ENCODE measurements around the gene NRXN3.

Gene NRXN3

DNA sequence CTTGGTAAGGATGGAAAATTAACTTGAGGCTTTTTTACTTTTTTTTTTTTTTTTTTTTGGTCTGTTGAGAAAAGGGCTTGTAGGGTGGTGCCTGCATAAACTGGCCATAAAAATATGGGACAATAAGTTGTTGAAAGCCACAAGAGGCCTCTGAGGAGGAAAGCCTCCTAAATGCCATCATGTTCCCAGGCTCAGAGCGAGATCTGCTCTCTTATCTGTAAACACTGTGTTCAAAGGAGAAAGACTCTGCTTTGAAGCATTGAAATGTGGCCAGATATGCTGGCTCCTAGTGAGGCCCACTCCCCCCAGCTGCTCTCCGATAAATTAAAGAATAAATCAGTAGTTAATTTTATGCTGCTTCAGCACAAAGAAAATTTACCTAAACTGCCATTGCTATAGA lies 1536.2 kb downstream of the NRXN3 start:
- no peak for DNase-seq

DNA sequence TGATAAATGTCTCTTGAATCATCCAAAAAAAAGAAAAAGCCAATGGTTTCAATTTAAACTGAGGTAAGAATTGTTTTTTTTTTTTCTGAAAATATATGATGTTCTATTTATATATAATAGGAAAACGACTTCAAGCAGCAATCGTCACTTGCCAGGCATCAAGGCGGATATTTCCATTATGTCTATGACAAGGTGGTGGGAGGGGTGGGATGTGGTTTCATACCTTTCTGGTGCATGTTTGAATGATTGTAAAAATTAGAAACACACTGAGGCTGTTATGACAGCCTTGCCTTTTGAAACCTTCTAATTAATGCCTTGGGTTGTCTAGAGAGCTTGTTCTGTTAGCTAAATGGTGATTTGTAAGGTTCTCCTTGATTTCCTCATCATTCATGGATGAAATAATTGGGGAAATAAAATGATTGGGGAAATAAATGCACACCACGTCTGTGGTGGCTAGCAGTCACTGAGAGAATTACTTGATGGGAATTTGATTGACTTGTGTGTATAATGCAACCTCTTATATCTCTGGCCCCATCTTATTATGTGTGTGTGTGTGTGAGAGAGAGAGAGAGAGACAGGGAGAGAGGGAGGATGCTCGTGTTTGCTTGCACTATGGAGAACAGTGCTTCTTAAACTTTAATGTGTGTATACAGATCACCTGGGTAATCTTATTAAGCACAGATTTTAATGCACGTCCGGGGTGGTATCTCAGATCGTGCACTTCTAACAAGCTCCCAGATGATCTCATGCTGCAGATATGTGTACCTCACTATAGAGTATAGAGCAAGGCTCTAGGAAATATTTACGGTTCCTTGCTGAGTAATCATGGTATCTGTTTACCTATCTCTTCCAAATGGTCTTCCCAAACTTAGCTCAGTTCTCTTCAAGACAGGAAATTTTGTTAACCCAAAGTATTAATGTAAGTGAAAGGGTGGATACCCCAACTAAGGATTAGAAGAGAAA lies 1538.5 kb downstream of the NRXN3 start:
- peak in 1 of 51 donors; percentile 26 for DNase-seq

DNA sequence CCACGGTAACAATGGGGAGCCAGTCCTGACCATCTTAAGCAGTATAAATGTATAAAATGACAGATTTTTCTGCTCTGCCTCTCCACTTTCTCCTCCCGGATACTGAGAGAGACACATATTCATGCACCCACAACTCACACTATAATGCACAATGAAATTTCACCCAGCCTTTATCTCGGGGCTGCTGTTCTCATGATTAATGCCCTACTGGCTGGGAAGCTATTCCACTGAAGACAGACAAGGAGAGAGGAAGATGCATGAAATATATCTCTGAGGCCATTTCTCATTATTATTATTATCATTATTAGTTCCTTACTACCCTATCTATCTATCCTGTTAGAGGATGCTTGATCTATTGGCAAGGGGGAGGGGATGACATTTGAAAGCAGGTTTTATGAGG lies 1539.4 kb downstream of the NRXN3 start:
- no peak for DNase-seq

DNA sequence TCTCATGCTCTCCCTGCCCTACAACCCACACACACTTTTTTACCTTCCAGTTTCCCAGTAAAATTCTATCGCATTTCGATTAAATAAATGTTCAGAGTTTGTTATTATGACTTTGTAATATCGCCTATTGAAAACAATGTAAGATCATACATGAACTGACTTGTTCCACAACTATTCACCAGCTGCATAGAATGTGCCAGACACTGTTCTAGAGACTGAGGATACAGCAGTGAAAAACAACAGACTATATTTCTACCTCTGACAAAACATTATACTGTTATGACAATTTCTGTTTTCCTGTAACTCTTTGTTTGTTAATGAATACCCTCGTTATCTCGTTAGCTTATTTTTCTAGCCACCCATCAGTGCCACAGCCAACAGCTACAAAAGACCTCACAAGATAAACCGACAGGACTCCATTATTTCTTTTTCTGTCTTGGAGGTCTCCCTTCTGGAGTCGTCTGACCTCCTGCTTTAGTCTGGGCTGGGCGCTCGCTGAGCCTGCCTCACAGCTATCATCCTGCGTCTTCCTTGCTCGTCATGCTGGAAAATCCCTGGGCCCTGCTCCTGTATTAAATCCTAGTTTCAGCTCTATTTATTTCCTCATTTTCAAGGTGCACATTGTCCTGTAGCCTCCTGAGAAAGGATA lies 1542.3 kb downstream of the NRXN3 start:
- DNase-seq = no peak

DNA sequence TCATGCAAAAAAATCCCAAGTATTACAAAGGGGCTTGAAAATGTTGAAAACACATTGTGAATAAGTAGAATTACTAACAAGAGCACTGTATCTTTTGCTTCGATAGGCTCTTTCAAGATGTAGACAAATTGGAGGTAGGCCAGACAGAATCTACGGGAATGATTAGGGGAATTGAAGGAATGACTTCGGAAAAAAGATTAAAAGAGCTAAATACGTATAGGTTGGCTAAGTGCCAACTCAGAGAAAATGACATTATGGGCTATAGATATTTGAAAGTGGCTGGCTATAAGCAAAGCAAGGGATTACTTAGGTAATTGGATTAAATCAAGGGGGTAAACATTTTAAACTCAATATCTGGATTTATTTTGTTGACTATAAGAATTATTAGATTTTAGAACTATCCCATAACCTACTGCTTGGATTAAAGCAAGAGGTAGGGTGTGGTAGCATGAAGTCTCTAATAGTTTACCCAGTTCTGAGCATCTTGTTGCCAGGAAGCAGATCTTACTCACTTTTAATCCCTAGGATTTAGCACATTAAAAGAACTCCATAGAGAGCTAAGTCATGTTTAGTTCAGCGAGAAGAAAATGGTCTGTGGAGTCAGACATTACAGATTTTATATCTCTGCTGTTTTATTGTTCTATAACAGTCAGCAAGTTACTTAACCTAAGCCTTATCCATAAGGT lies 1551.4 kb downstream of the NRXN3 start:
- DNase-seq = no peak

DNA sequence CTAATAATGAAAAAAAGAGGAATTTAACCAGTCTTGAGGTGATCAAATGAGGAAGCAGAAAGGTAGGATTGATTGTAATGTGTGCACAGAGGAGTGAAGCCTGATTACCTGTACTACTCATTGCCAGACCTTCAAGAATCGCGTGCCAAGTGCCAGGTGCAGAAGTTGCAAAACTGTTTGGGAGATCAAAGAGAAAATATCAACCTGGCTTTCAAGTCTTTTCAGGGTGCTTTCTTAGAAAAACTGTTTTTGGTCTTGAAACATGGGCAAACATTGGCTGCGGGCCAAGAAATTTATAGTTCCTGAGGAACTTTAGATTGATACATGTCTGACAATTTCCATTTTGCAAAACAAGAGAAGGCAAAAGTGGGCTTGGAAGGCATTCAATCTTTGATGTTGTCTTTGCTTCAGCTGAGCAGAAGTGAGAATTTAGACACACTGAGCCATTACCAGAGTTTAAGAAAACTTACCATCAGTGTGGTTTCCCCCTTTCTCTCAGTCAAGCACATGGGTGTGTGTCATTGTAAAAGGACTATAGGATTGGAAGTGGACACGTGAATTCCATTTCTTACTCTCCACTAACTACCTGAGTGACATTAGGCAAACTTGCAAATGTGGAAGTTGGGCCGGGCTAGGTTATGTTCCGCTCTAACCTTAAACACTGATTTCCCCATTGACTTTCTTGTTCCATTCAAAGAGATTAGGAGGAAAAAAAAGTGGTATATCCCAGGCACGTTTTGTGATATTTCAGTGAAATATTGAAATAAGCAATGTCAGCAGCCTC lies 1555.0 kb downstream of the NRXN3 start:
- DNase-seq = no peak

DNA sequence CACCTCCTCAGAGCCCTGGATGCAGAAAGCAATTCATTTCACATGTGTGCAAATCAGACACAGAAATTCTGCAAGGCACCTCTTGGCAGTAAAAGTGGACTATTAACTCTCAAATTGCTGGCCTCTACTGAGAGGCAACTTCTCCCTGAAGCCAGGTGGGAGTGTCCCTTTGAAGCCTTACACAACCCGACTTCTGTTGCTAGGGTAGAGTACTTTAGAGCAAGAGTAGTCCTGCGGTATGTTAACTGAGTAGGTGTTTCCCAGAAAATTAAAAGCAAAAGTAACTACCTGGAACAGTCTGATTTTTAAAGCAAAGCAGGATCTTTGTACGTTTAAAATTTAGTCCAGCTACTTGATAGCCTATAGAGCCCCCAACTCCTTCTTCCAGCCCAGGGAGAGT lies 1557.7 kb downstream of the NRXN3 start:
- no peak for DNase-seq

DNA sequence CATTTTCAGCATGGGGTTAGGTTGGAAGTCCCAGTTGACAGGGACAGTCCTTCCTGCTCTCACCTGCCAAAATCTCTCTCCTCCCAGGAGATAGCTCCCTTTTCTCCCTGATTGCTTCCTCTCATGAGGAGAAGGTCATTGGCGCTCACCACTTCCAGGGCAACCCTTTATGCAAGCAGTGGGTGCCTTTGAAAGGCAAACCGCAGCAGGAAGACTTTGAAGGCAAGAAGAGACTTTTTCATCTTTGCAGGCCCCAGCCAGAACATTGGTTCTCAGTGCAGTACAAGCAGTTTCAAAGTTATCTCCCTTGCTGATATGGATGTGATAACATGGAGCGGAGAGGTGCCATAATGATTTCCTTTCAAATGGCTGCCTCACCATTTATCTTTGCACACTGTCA lies 1558.2 kb downstream of the NRXN3 start:
- DNase-seq = no peak

DNA sequence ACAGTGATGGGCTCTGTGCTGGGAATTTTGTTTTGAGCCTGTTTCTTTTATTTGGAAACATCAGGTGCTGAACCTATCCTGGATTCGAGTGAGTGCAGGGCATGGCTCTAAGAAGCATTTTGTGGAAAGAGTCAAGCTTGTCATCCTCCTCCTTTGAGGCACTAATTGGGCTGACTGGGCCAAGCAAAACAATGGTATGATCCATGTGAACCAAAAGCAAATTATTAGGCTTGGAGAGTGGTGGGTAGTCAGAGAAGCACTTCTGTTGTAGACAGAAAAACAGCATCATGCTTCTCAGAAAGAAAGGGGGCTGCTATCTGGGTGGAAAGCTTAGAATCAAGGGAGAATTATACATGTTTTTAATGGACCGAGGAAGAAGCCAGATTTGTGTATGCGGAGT lies 1559.6 kb downstream of the NRXN3 start:
- DNase-seq = no peak

DNA sequence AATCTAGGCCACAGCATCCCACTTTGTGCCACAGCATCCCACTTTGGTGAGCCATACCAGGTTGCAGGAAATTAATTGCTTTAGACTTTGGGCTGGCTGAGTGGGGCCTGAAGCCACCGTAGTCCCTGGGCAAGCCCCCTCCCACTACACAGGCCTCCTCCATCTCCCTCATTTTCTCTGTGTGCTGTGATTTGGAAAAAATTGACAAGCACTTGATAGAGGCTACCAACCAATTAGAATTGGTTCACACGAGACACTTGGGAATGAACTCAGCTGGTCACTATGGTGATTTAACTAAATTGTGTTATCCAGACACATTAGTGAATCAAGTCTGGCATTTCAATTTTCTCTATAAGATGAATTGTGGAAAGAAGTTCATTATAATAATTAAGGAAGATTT lies 1560.0 kb downstream of the NRXN3 start:
- DNase-seq = no peak

DNA sequence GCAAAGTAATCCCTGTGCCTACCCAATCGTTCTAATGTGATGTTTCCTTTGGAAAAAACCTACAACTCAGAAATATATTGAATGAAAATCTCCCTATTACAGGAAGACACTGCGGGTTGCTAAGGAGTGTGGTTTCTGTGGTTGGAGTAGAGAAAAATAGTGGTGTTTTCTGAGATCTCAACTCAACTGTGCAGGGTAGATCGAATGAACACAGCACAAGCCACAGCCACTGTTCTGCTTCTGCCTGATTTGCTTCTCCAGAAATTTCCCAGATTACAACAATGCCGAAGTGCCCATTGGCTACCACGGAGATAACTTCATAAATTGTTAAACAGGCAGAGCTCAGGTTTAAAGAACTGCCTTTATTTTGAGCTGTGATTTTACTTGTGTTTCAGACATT lies 1560.8 kb downstream of the NRXN3 start:
- no peak for DNase-seq

DNA sequence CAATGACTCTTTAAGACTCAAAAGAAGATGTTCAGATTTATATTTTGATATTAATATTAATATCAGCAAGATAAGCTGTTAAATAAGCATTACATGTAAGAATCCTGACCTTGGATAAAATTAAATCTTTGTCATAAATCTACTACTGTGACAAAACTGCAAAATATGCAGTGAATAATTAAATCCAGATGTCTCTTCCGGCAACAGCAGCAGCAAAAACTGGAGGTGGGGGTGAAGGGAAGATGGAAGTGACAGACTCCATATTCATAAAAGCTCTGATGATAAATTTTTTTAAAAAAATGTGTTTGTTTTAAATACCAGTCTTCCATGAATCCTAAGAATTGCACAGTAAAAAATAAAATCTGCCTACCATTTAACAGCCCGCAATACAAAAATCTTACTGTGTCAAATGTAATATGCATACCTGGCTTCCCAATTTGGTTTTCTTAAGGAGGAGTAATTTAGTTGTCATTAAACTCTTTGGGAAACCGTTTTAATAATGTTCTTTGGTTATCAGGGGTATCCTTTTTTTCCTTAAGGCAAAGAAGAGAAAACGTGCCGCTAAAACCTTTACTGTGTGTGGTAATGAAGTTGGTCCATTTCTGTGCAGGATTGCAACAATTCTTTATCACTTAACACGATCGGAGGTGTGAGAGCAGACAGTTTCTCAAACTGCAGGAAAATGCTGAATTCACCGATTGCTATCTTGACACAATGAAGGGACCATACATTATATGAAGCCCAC lies 1562.9 kb downstream of the NRXN3 start:
- no peak for DNase-seq

DNA sequence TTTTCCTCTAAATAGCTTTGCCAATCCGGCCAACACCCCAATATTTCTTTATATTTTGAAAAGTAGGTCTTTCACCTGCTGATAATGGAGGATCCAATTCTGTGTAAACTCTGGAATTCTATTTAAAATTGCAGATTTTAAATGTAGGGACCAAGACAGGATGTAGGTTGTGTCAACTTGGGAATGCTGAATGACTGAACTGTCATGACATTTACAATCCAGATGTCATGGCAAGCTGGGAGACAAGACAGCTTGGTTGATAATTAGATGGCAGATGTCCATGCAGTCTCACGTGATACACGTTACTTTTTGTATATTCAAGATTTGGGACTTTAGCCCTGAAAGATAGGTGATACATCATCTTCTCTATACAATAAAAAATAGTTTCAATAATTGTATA lies 1564.0 kb downstream of the NRXN3 start:
- no peak for DNase-seq

DNA sequence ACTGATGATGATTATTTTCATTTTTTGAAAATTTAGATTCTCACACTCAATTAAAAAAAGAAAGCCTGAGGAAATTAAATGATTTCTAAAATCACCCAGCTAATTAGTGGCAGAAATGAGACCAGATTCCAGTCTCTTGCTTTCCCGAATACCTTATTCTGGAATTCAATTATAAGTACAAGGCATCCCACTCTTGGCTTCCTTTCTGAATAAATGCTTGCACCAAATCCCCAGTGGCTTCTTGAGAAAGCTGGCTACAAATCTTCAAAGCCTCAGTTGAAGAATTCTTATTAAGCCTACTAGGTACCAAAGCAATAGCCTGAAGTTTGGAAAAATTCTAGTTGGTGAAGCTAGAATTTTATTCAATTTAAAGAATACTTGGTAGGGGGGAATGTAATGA lies 1564.5 kb downstream of the NRXN3 start:
- no peak for DNase-seq

DNA sequence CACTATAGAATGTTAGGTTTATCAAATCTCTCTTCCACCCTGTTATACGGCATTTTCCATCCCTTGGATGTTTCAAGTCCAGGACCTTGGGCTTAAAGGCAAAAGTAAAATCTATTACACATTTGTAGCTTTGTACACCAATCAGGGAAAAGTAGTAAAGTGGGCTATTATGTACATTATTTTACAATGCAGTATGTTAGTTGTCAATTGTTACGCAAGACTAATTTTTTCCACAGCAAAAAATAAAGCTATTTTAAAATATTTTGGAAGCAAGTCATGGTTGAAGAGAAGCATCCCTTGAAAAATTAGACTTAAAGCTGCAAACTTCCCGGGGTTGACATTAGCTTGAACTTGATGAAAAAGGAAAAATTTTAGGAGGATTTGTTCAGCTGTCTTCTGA lies 1564.9 kb downstream of the NRXN3 start:
- no peak for DNase-seq

DNA sequence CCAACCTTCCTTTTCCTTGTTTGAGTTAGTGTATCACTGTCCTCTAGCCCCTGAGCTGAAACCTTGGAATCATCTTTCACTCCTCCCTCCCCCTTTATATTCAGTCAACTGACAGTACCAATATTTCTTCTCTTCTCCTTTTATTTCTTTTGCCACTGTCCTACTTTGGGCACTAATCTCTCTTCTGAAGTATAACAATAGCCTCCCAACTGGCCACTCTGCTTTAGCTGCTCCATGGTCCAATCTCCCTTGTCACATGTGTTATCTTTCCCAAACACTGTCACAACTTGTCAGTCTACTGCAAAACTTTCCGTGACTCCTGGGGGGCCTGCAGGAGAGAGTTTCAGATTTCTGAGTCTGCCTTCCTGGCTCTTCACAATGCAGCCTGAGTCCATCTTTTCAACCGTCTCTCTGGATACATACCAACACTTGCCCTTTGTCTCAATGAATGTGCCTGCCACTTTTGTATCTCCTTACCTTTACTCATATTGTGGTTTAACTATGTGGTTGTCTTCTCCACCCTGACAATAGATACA lies 1570.0 kb downstream of the NRXN3 start:
- DNase-seq = no peak

DNA sequence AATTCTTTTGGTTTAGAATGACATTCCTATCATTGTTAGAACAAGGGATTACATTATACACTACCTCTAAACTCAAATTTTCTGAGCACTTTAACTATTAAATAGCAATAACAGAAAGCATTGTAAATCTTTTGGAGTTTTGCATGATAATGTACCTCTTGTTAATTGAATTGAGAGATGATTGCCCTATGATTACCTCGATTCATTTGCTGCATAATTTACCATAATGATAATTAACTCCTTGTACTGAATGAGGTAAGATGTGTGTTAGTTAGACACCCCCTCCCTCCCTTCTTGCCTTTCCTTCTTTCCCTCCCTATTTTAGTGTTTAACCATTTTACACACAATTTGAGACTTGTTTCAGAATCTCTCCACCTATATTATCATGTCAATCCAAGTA lies 1572.0 kb downstream of the NRXN3 start:
- DNase-seq = no peak

DNA sequence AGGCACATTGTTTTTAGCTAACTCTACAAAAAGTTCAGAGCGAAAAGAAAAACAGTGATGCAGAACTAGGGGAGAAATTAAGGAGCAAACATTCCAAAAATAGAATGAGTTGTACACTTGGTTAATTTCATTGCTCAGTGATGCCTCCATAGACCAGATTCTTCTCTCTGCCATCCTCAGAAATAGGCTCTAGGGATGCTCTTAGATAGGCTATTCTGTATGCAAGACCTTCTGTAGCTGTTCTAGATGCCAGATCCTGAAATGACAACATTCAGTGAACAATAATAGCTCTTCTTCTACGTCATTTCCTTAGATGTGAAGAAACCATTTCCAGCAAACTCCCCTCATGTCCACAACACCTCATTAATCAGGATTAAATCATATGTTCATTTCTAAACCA lies 1574.9 kb downstream of the NRXN3 start:
- no peak for DNase-seq

DNA sequence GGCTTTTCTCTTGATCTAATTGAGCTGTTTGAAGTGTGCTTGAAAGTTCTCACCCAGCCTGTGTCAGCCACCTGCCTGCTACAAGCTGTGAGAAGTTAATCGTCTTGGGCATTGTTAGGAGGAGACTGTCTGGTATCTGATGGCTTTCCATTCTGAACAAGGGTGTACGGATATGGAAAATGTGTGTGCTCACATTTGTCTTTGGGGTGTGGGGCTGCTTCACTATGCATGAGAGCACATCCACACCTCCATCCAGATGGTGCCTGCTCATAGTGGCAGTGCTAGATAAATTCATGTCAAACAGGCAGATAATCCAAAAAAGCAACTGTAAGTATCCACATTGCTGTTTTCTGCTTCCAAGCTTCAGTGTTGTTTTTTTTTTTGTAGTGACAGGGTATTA lies 1578.9 kb downstream of the NRXN3 start:
- DNase-seq = no peak

DNA sequence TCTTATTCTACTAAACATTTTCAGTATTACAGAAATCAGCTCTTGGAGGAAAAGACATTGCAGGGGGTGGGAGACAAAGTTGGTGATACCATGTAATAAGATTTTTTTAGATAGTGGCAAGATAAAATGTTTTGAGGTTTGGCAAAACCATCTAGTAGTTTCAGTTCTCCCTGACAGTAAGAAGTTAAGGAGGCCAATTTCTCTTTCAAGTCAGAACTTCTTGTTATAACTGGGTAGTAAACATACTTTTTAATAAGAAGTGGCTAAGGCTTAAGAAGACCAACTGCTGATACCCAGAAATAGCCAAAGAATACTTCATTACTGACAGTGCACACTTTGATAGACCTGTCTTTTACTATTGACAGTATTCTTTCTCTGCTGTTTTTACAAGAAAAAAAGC lies 1588.8 kb downstream of the NRXN3 start:
- no peak for DNase-seq

DNA sequence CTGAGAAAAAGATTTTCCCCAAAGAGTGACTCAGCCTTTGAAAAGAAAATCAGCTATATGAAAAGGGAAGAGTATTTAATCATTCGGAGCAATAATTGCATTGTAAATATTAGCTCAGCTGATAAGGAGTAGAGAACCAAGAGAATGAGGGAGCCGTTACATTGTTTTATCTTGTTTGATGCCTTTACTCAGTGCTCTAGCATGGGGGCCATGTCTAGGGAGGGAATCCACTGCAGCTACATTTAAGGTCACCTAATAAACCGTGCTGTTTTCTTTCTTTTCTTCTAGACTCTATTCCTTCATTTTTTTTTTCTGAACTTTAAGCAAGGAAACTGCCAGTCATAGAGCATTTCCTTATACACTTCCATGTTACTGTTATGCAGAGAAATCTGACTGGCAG lies 1594.2 kb downstream of the NRXN3 start:
- no peak for DNase-seq

All from hypothalamus (tissue), 51 donors.